Measurements from ENCODE around the gene TECPR2.

GRCh38 chr14:102511538-102511937 lies 148.8 kb downstream of the TECPR2 start:
- TF ChIP-seq, protein P1, sequence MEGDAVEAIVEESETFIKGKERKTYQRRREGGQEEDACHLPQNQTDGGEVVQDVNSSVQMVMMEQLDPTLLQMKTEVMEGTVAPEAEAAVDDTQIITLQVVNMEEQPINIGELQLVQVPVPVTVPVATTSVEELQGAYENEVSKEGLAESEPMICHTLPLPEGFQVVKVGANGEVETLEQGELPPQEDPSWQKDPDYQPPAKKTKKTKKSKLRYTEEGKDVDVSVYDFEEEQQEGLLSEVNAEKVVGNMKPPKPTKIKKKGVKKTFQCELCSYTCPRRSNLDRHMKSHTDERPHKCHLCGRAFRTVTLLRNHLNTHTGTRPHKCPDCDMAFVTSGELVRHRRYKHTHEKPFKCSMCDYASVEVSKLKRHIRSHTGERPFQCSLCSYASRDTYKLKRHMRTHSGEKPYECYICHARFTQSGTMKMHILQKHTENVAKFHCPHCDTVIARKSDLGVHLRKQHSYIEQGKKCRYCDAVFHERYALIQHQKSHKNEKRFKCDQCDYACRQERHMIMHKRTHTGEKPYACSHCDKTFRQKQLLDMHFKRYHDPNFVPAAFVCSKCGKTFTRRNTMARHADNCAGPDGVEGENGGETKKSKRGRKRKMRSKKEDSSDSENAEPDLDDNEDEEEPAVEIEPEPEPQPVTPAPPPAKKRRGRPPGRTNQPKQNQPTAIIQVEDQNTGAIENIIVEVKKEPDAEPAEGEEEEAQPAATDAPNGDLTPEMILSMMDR (IDR thresholded peaks at IDR 0.05): no peak
- TF ChIP-seq POLR2A (IDR thresholded peaks at IDR 0.05): no peak
